Islet of Langerhans (tissue), 1 donor: Measurements from ENCODE around the gene SSTR5.
"Not testable (repeated sequence)": the region's sequence is repeated elsewhere in the genome, so short reads cannot be mapped to it uniquely, and the experiment has no call there.

Experiments
- FAIRE-seq: peaks from one replicate; lab custom pipeline; 2011; peaks lifted over from hg19 to GRCh38; lab: Jason Lieb, UNC

Gene SSTR5

GRCh38 chr16:1075546-1075945 is 3.0 kb downstream of the SSTR5 start:
- no peak for FAIRE-seq

GRCh38 chr16:1076801-1077576 is 4.4 kb downstream of the SSTR5 start:
- no peak for FAIRE-seq

- FAIRE-seq = no peak
These were observed 5.5 kb downstream of the SSTR5 start for GRCh38 chr16:1077877-1078578.

- FAIRE-seq = no peak
These were observed 6.1 kb downstream of the SSTR5 start for GRCh38 chr16:1078579-1079021.

GRCh38 chr16:1079341-1079740 is 6.8 kb downstream of the SSTR5 start:
- no peak for FAIRE-seq

GRCh38 chr16:1079786-1080525 is 7.4 kb downstream of the SSTR5 start:
- no peak for FAIRE-seq

- FAIRE-seq = no peak
These were observed 8.5 kb downstream of the SSTR5 start for GRCh38 chr16:1080801-1081733.

GRCh38 chr16:1081734-1082265 is 9.3 kb downstream of the SSTR5 start:
- FAIRE-seq = no peak

GRCh38 chr16:1082266-1082951 is 9.9 kb downstream of the SSTR5 start:
- FAIRE-seq = no peak

- no peak for FAIRE-seq
These were observed 10.6 kb downstream of the SSTR5 start for GRCh38 chr16:1082952-1083675.

- no peak for FAIRE-seq
These were observed 12.4 kb downstream of the SSTR5 start for GRCh38 chr16:1084971-1085370.

- FAIRE-seq = not testable (repeated sequence)
These were observed 13.9 kb downstream of the SSTR5 start for GRCh38 chr16:1086443-1086842.

GRCh38 chr16:1088295-1089170 is 16.0 kb downstream of the SSTR5 start:
- no peak for FAIRE-seq

GRCh38 chr16:1089439-1089821 is 16.9 kb downstream of the SSTR5 start:
- no peak for FAIRE-seq

GRCh38 chr16:1089822-1090619 is 17.5 kb downstream of the SSTR5 start:
- no peak for FAIRE-seq

- FAIRE-seq = no peak
These were observed 18.4 kb downstream of the SSTR5 start for GRCh38 chr16:1090620-1091587.

GRCh38 chr16:1091992-1092552 is 19.5 kb downstream of the SSTR5 start:
- FAIRE-seq = no peak
